ENCODE measurements around the gene HSD17B8.

HSD17B8 gene

GRCh38 chr6:33250731-33251130, 46.3 kb downstream of the HSD17B8 start:
- H3K36me3 ChIP-seq (ENCODE audit: control insufficient read depth in 5 of 5, insufficient read depth in 5 of 5, low read length in 5 of 5) = peaks cover 2 to 34% (median 11%) of the 10 kb centered on the region in 5 donors
- no peaks in the 10 kb centered on the region for H3K27me3 ChIP-seq (ENCODE audit: control insufficient read depth in 5 of 5, insufficient read depth in 4 of 5, low read length in 5 of 5)
- H3K4me1 ChIP-seq (ENCODE audit: control insufficient read depth in 5 of 5, insufficient read depth in 5 of 5, low read length in 5 of 5) = peaks cover 9 to 27% (median 25%) of the 10 kb centered on the region in 5 donors
- H3K9me3 ChIP-seq (ENCODE audit: control insufficient read depth in 5 of 5, low read length in 5 of 5) = no peaks in the 10 kb centered on the region
- H3K27ac ChIP-seq (ENCODE audit: low read depth, low read length) = no peak overlapping the region
- H3K4me3 ChIP-seq (ENCODE audit: low read depth in 1 of 5, low read length in 5 of 5) = no peak overlapping the region
- peak overlapping the region in 1 of 5 donors; percentile 10 for H3K9ac ChIP-seq (ENCODE audit: low read length in 5 of 5)

DNA sequence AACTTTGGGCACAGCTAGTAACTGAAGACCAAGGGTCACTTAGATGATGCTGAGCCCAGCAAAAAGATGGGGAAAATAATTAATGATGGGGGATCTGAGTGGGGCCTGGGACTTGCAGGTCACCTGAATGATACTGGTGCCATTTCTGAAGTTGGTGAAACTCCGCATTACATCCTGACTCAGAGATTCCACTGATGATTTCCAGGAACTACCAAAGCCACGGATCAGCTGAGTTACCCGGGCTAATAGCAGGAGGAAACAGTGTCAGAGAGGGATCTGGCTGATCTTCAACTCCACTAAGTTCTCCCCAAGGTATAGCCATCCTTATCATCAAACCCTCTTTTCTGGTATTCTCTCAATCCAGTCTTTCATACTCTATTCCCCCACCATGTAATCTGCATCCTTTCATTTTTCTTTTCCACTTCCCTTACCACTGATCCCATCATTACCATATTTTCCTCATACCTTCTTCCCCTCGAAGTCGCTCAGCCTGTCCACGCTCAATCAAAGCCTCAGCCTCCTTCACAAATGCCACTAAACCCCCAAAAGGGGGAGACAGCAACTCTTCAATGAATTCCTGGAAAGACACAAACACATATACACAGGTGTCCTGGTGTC, 47.0 kb downstream of the HSD17B8 start:
- Histone ChIP-seq H3K9ac (ENCODE audit: low read length in 5 of 5) (no peak overlapping the region), H3K9me3 (ENCODE audit: control insufficient read depth in 5 of 5, low read length in 5 of 5) (no peaks in the 10 kb centered on the region)

DNA sequence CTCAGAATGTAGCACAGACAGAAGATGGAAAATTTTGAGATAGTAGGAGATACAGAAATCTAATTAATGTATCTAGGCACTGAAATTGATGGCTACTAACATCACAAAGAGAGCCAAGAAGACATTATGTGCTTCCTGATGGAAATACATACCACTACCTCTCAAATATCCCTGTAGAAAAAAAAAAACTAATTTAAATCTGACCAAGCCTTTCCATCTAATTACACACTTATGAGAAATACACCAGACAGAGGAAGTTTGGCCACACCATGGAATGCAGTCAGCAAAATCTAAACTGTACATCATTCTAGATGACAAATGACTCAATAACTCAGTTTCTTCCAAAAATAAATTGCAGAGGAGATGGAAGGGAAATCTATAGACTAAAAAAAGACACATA, 48.3 kb downstream of the HSD17B8 start:
- no peak overlapping the region for H3K9ac ChIP-seq (ENCODE audit: low read length in 5 of 5)
- H3K9me3 ChIP-seq (ENCODE audit: control insufficient read depth in 5 of 5, low read length in 5 of 5) = no peaks in the 10 kb centered on the region
- no peaks in the 10 kb centered on the region for H3K27me3 ChIP-seq (ENCODE audit: control insufficient read depth in 5 of 5, insufficient read depth in 4 of 5, low read length in 5 of 5)
- H3K4me1 ChIP-seq (ENCODE audit: control insufficient read depth in 5 of 5, insufficient read depth in 5 of 5, low read length in 5 of 5) = peaks cover 9 to 27% (median 25%) of the 10 kb centered on the region in 5 donors
- peaks cover 2 to 41% (median 13%) of the 10 kb centered on the region in 5 donors for H3K36me3 ChIP-seq (ENCODE audit: control insufficient read depth in 5 of 5, insufficient read depth in 5 of 5, low read length in 5 of 5)
- H3K4me3 ChIP-seq (ENCODE audit: low read depth in 1 of 5, low read length in 5 of 5) = no peak overlapping the region
- no peak overlapping the region for H3K27ac ChIP-seq (ENCODE audit: low read depth, low read length)

More for the DNA sequence above, 47.0 kb downstream of the HSD17B8 start:
- Histone ChIP-seq H3K27me3 (ENCODE audit: control insufficient read depth in 5 of 5, insufficient read depth in 4 of 5, low read length in 5 of 5) (no peaks in the 10 kb centered on the region), H3K4me3 (ENCODE audit: low read depth in 1 of 5, low read length in 5 of 5) (no peak overlapping the region), H3K4me1 (ENCODE audit: control insufficient read depth in 5 of 5, insufficient read depth in 5 of 5, low read length in 5 of 5) (peaks cover 9 to 27% (median 25%) of the 10 kb centered on the region in 5 donors), H3K27ac (ENCODE audit: low read depth, low read length) (no peak overlapping the region), H3K36me3 (ENCODE audit: control insufficient read depth in 5 of 5, insufficient read depth in 5 of 5, low read length in 5 of 5) (peaks cover 2 to 34% (median 11%) of the 10 kb centered on the region in 5 donors)

GRCh38 chr6:33254591-33254990, 50.1 kb downstream of the HSD17B8 start:
- Histone ChIP-seq H3K9ac (ENCODE audit: low read length in 5 of 5) (no peak overlapping the region), H3K9me3 (ENCODE audit: control insufficient read depth in 5 of 5, low read length in 5 of 5) (no peaks in the 10 kb centered on the region), H3K4me1 (ENCODE audit: control insufficient read depth in 5 of 5, insufficient read depth in 5 of 5, low read length in 5 of 5) (peaks cover 3 to 12% (median 11%) of the 10 kb centered on the region in 5 donors), H3K36me3 (ENCODE audit: control insufficient read depth in 5 of 5, insufficient read depth in 5 of 5, low read length in 5 of 5) (peaks cover 3 to 50% (median 17%) of the 10 kb centered on the region in 5 donors), H3K27me3 (ENCODE audit: control insufficient read depth in 5 of 5, insufficient read depth in 4 of 5, low read length in 5 of 5) (no peaks in the 10 kb centered on the region), H3K4me3 (ENCODE audit: low read depth in 1 of 5, low read length in 5 of 5) (no peak overlapping the region), H3K27ac (ENCODE audit: low read depth, low read length) (no peak overlapping the region)

Data from subcutaneous abdominal adipose tissue (tissue), 5 donors.